Mammary epithelial cell (primary cell): ENCODE results near the gene CELF2.

Experiments used
- CTCF ChIP-seq, 2 donors: IDR thresholded peaks in 1 of 2; conservative IDR thresholded peaks in 1 of 2; 2 replicates each; pipeline ENCODE4 v1.5.1; 2011 to 2012; ENCODE audit warnings: inconsistent platforms in 2 of 2, low read length in 2 of 2, mild to moderate bottlenecking in 2 of 2, control low read depth in 1 of 2, low read depth in 1 of 2; ENCODE audit not compliant: insufficient read depth in 1 of 2; ENCODE audit errors: extremely low read depth in 1 of 2
- EZH2 ChIP-seq: IDR thresholded peaks from 2 replicates; pipeline ENCODE4 v1.6.1; 2012; ENCODE audit warnings: low read length, inconsistent platforms, borderline replicate concordance

DNA sequence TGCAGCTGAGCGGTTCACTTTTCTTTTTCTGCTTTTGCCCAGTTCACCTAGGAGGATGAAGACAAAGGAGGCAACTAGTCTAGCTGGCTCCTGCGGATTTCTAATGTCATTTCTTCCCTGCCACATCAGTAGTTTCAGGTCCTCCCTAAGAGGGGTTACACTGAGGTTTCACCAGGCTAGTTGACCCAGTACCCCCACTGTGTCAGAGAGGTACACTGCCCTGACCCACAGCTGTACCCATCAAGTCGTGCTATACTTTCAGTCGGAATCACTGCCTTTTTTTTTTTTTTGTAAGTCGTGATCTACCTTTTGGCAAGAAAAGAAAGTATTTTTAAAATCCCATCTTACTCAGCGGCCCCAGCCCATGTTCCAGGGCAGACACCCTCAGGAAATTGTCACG lies 243.5 kb downstream of the CELF2 start:
- no peak for TF ChIP-seq CTCF (conservative IDR thresholded peaks at IDR 0.05 in 1 of 2, IDR thresholded peaks at IDR 0.05 in 1 of 2; ENCODE audit: extremely low read depth in 1 of 2, insufficient read depth in 1 of 2, low read depth in 1 of 2, low read length in 2 of 2)
- no peak for TF ChIP-seq EZH2
